ENCODE results near the gene SMIM36. TPM values are rescaled to one million over a fixed set of nuclear protein-coding genes. Genes with fewer than 3 reads are reported as not detected.
A peak's percentile ranks its signal among the peaks of the same experiment; 100 is the strongest.

SMIM36 gene
- total and polyA plus RNA-seq, 8 donors: 0.09 TPM; not detected in 7

- H3K27me3 ChIP-seq: no peaks in the 10 kb centered on the region
- intact Hi-C loops (cut with DNase I): no loop called here
- no peak for TF ChIP-seq CTCF (IDR thresholded peaks at IDR 0.05)
- FAIRE-seq: no peak
- H3K27ac ChIP-seq: no peak overlapping the region
- no peaks in the 10 kb centered on the region for H3K36me3 ChIP-seq
- H3K4me3 ChIP-seq: no peak overlapping the region
- no peaks in the 10 kb centered on the region for H3K9me3 ChIP-seq
- no peaks in the 10 kb centered on the region for H3K4me1 ChIP-seq
- 76 to 83% methylated on average over 22 of the region's 22 CpGs for WGBS, 2 donors
- no peak for ATAC-seq
- DNase-seq: no peak
These were observed 52.9 kb downstream of the SMIM36 start for GRCh38 chr17:55458287-55458900.

GRCh38 chr17:55456307-55457240 is 54.7 kb downstream of the SMIM36 start:
- Histone ChIP-seq H3K27ac (no peak overlapping the region), H3K27me3 (no peaks in the 10 kb centered on the region), H3K9me3 (no peaks in the 10 kb centered on the region), H3K4me3 (no peak overlapping the region), H3K4me1 (peaks cover 0 to 4% (median 0%) of the 10 kb centered on the region in 3 donors), H3K36me3 (no peaks in the 10 kb centered on the region)
- WGBS, 2 donors: 86 to 94% methylated on average over 6 of the region's 6 CpGs
- intact Hi-C loops (cut with DNase I): no loop called here
- TF ChIP-seq CTCF (IDR thresholded peaks at IDR 0.05): no peak
- ATAC-seq (no peak), FAIRE-seq (no peak), DNase-seq (no peak)

- FAIRE-seq: no peak
- peak in 2 of 4 donors; percentile 12 to 14 for ATAC-seq
- no peak overlapping the region for H3K27ac ChIP-seq
- WGBS, 2 donors: 71 to 86% methylated on average over 4 of the region's 4 CpGs
- DNase-seq: no peak
- intact Hi-C loops (cut with DNase I): no loop called here
- H3K9me3 ChIP-seq: no peaks in the 10 kb centered on the region
- no peak for TF ChIP-seq CTCF (IDR thresholded peaks at IDR 0.05)
- H3K27me3 ChIP-seq: no peaks in the 10 kb centered on the region
- no peaks in the 10 kb centered on the region for H3K36me3 ChIP-seq
- H3K4me1 ChIP-seq: peaks cover 0 to 4% (median 0%) of the 10 kb centered on the region in 3 donors
- no peak overlapping the region for H3K4me3 ChIP-seq
These were observed 56.3 kb downstream of the SMIM36 start for GRCh38 chr17:55454906-55455474.

- intact Hi-C loops (cut with DNase I): no loop called here
- ATAC-seq (peak in 1 of 4 donors; percentile 58), FAIRE-seq (no peak), DNase-seq (no peak)
- H3K4me3 ChIP-seq: no peak overlapping the region
- no peaks in the 10 kb centered on the region for H3K9me3 ChIP-seq
- no peak overlapping the region for H3K27ac ChIP-seq
- no peak for TF ChIP-seq CTCF (IDR thresholded peaks at IDR 0.05)
- H3K4me1 ChIP-seq: peaks cover 0 to 4% (median 0%) of the 10 kb centered on the region in 3 donors
- H3K27me3 ChIP-seq: no peaks in the 10 kb centered on the region
- H3K36me3 ChIP-seq: no peaks in the 10 kb centered on the region
- 45% methylated on average over 6 of the region's 6 CpGs for WGBS, 2 donors
These were observed 57.3 kb downstream of the SMIM36 start for GRCh38 chr17:55453839-55454557.

Measured in pancreas (tissue), 10 donors.